ENCODE measurements around the gene KRTAP10-6.

KRTAP10-6 gene

DNA sequence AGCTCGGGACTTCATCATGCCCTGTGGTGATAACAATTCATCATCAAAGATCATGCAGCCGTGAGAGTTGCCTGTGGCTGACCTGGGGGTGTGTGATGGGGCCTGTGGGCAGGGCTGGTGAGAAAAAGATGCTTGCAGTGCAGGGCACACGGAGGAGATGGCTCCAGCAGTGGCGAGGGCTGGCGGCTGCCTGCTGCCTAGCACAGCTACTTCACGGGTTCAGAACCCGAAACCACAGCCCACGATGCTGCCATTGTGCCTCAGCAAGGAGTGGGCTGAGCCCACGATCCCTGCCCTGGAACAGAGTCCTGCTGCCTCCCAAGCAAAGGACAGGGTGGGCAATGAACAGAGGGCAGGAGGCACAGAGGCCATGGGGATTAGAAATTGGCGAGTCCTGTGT, 34.0 kb upstream of the KRTAP10-6 start:
- Mint-ChIP-seq H3K4me3 (no peak overlapping the region), H3K27me3 (no peaks in the 10 kb centered on the region), H3K9me3 (peaks cover 40 to 58% of the 10 kb centered on the region in 2 donors), H3K27ac (no peak overlapping the region), H3K4me1 (peaks cover 44% of the 10 kb centered on the region)
- ATAC-seq, result no peak
- DNase-seq, result no peak

DNA sequence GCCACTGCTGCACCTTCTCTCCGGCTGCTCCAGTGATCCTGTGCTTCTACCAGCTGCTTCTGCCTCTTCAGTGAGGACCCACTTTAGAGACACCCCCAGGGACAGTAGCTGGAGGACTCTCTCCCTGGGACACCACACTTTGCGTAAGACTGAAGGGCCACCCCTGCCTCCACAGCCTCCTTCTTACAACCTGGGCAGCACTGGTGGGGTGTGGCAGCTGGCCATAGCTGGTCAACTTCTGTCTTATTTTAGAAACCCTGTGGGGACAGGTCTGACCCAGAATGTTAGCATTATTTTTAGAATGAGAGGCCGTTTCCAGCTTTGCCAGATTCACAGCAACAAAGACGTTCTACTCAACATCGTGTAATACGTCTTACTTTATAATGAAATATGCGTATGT, 33.5 kb upstream of the KRTAP10-6 start:
- ATAC-seq, result no peak
- peaks cover 42% of the 10 kb centered on the region for H3K4me1 Mint-ChIP-seq

DNA sequence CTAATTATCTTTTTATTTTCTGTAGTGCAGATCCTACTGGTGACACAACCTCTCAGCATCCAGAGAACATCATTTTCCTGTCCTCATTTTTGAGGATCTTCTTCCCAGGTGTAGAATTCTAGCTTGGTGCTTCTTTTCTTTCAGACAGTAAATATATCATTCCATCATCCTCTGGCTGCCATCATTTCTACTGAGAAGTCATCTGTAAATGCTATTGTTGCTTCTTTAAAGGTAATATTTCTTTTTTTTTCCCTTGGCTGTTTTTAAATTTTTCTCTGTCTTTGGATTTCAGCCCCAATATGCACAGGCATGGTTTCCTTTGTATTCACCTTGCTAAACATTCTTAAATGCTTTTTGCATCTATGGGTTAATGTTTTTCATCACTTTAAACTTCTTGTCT, 31.3 kb upstream of the KRTAP10-6 start:
- peaks cover 46 to 63% of the 10 kb centered on the region in 2 donors for H3K9me3 Mint-ChIP-seq

More for the DNA sequence above, 33.5 kb upstream of the KRTAP10-6 start:
- Mint-ChIP-seq H3K9me3 (peaks cover 36 to 56% of the 10 kb centered on the region in 2 donors), H3K4me3 (no peak overlapping the region), H3K27ac (no peak overlapping the region), H3K27me3 (no peaks in the 10 kb centered on the region)
- no peak for DNase-seq

DNA sequence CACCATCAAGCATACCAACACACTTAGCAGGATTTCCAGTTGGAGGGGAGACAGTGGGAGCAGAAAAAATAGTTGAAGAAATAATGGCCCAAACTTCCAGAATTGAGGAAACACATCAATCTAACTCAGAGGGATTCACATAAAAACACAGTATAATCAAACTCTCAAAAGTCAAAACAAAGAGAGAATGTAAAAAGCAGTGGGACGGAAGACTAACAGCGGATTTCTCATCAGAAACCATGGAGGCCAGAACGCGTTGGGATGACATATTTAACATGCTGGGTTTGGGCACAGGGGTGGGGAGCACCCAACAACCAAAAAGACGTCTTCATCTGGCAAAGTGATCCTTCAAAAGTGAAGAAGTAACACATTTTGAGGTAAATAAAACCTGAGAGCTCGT, 27.6 kb upstream of the KRTAP10-6 start:
- no peak for DNase-seq
- Mint-ChIP-seq H3K9me3 (peaks cover 46 to 67% of the 10 kb centered on the region in 2 donors), H3K4me3 (no peak overlapping the region), H3K4me1 (peaks cover 39% of the 10 kb centered on the region), H3K27me3 (no peaks in the 10 kb centered on the region), H3K27ac (no peak overlapping the region)
- ATAC-seq, result no peak

More for the DNA sequence above, 31.3 kb upstream of the KRTAP10-6 start:
- Mint-ChIP-seq H3K27ac (no peak overlapping the region), H3K4me3 (no peak overlapping the region), H3K27me3 (no peaks in the 10 kb centered on the region), H3K4me1 (peaks cover 34% of the 10 kb centered on the region)
- DNase-seq (no peak), ATAC-seq (no peak)

DNA sequence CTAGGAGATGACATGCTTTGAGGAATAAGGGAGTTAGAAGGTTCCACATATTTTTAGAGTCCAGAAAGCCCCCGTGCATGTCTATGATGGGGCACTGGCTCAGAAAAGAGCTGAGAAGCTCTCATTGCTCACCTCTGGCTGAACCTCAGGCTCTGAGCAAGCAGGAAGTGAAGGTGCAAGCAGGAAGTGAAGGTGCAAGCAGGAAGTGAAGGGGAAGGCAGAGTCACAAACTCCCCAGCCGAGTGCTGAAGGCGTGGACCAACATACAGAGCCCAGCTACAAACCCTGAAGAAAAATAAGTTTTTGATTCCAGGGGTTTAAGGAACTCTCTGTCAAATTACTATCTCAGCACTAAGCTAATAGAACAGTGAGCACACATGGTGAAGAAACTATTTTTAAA, 26.6 kb upstream of the KRTAP10-6 start:
- peaks cover 38 to 57% of the 10 kb centered on the region in 2 donors for H3K9me3 Mint-ChIP-seq
- peak overlapping the region; percentile 56 to 63 for H3K4me3 Mint-ChIP-seq
- peak overlapping the region; percentile 71 to 95 for H3K27ac Mint-ChIP-seq
- no peaks in the 10 kb centered on the region for H3K27me3 Mint-ChIP-seq
- H3K4me1 Mint-ChIP-seq, result peaks cover 39% of the 10 kb centered on the region
- DNase-seq (peak; percentile 24 to 56), ATAC-seq (peak; percentile 94)

DNA sequence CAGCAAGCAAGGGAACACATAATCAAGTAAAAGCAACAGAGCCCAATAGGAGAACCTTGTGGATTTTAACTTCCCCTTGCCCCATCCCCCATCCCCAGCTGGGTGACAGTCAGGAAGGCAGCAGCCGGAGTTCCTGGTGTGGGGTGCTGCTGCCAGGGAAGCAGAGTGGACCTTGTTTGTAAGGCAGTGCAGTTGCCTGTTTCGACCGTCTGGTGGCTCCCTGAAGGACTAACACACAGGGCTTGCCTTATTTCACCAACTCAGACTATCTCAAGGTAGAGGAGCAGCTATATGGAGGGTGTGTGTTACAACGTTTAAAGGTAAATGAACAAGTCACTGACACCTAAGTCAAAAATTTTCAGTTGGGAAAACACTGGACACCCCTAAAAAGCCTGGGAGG, 26.2 kb upstream of the KRTAP10-6 start:
- ATAC-seq (peak; percentile 59), DNase-seq (no peak)
- Mint-ChIP-seq H3K4me1 (peaks cover 39% of the 10 kb centered on the region), H3K27ac (peak overlapping the region in 1 of 2 donors; percentile 95), H3K4me3 (peak overlapping the region; percentile 56 to 63), H3K9me3 (peaks cover 34 to 53% of the 10 kb centered on the region in 2 donors), H3K27me3 (no peaks in the 10 kb centered on the region)

DNA sequence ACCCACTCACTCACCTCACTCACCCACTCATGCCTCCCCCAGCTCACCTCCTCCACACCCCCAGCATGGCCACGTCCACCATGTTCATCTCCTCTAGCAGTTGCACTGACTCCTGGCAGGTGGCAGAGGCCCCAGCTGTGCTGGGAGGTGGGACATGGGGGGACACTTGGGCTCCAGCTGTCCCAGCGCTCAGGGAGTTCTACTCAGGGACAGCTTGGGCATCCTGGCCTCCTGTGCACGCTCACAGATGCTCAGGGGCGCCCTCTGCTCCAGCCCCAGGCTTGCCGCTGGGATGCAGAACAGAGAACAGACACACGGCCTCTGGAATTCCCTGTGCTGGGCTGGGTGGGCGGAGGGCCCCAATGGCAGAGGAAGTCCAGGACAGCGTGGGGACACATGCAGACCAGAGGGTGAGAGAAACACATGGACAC, 24.8 kb upstream of the KRTAP10-6 start:
- Mint-ChIP-seq H3K27me3 (no peaks in the 10 kb centered on the region), H3K4me3 (no peak overlapping the region), H3K4me1 (peaks cover 39% of the 10 kb centered on the region), H3K27ac (no peak overlapping the region), H3K9me3 (peaks cover 22 to 45% of the 10 kb centered on the region in 2 donors)
- ATAC-seq (no peak), DNase-seq (no peak)

DNA sequence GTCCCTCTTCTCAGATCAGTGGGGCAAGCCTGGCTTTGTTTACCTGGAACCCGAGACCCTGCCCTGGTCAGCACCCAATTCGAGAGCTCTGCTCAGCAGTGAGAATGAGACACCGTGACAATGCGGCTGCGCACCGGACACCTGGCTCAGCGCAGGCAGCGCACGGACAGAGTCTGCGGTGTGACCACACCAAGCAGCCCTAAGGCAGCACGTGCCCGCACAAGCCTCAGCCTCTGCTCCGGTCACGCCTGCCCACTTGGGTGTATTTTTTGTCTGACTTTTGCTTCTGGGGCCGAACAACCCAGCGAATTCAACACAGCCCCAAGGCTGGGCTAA, 24.3 kb upstream of the KRTAP10-6 start:
- peaks cover 39% of the 10 kb centered on the region for H3K4me1 Mint-ChIP-seq
- ATAC-seq (no peak), DNase-seq (no peak)
- H3K27me3 Mint-ChIP-seq, result no peaks in the 10 kb centered on the region
- H3K27ac Mint-ChIP-seq, result peak overlapping the region in 1 of 2 donors; percentile 50
- peaks cover 22 to 45% of the 10 kb centered on the region in 2 donors for H3K9me3 Mint-ChIP-seq
- H3K4me3 Mint-ChIP-seq, result no peak overlapping the region

DNA sequence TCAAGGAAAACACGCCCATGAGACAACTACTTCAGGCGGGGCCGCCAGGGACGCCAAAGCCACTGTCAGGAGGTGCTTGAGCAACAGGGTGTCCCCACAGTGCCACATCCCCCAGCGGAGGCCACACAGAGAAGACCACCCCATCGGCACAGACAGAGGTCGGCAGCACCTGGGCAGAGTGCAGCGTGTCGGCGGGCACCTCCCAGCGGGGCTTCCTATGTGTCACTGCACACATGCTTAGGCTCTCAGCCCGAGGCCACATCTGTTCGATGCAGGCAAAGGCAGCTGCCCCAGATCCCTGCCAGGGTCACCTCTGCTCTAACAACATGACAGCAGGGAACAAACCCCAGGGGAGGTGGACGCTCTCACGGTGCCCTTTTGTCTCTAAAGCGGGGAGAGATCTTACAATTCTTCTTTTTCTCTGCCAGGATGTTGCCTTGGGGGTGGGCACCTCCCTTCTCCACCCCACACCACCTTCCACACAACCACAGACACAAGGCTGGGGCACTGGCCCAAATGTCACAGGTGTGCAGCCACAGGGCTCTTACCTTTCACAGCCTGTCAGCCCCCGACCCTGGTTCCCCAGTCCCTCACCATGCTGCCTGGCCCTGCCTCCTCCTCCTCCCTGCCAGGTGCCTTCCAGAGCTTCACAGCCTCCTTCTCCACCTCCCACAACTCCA, 23.7 kb upstream of the KRTAP10-6 start:
- DNase-seq (no peak), ATAC-seq (peak; percentile 10)
- H3K27ac Mint-ChIP-seq, result peak overlapping the region in 1 of 2 donors; percentile 50
- H3K4me1 Mint-ChIP-seq, result peaks cover 39% of the 10 kb centered on the region
- H3K9me3 Mint-ChIP-seq, result peaks cover 27 to 48% of the 10 kb centered on the region in 2 donors
- H3K4me3 Mint-ChIP-seq, result no peak overlapping the region
- H3K27me3 Mint-ChIP-seq, result no peaks in the 10 kb centered on the region

DNA sequence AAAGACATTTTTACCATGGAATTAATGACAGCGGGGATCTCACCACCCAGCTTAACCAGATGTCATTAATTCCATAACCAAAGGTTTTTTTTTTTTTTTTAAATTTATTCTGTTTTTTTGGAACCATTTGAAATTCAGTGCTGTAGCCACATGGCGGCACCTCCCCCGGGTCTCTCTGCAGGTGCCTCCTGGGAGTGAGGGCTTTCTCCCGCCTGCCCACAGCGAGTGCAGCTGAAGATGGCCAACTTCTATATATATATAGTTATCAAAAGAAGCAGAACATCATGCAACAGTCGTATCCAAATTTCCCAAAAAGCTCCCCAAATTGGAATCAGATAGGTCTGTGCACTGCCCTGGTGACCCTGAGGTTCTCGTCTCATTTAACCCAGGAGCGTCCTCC, 23.2 kb upstream of the KRTAP10-6 start:
- ATAC-seq (no peak), DNase-seq (no peak)
- Mint-ChIP-seq H3K9me3 (peaks cover 26 to 48% of the 10 kb centered on the region in 2 donors), H3K4me3 (no peak overlapping the region), H3K4me1 (peaks cover 39% of the 10 kb centered on the region), H3K27ac (no peak overlapping the region), H3K27me3 (no peaks in the 10 kb centered on the region)

DNA sequence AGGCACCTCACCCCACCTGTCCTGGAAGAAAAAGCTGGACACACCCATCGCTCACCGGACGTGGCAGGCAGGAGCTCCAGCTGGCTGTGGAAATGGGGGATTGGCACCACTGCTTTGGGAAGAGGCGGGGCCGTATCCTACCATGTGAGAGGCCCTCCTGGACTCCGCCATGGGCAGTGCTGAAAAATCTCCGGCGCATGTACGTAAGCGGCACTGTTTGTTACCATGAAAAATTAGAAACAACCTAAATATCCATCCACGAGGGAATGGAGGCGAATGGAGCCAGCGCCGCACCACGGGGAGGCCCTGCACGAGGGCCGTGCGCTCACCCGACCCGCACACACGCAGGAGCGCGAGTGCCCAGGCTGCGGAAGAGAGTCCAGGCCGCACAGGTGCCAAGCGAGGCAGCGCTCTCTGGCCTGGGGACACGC, 22.7 kb upstream of the KRTAP10-6 start:
- no peak overlapping the region for H3K4me3 Mint-ChIP-seq
- H3K27me3 Mint-ChIP-seq, result no peaks in the 10 kb centered on the region
- DNase-seq, result no peak
- H3K27ac Mint-ChIP-seq, result no peak overlapping the region
- peaks cover 24 to 48% of the 10 kb centered on the region in 2 donors for H3K9me3 Mint-ChIP-seq
- peaks cover 39% of the 10 kb centered on the region for H3K4me1 Mint-ChIP-seq
- no peak for ATAC-seq

DNA sequence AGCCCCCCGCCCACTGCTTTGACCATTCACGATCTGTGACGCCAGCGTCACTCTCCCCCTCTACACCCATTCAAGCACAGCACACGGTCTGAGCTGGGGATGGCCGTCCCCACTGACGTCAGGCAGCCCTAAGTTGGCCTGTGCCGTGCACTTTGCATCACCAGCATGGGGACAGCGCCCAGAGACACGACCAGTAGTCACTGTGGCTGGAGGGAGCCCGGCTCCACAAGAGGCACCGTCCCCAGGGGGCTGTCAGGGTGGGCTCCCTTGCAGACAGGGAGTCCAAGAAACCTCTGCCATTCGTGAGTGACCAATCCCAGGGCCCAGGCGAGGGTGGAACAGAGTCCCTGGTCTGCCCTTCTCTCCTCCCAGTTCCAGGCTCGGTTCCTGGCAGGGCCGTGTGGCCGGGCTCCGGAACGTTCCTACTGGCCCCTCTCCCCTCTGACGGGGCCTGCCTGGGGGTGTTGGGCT, 21.9 kb upstream of the KRTAP10-6 start:
- Mint-ChIP-seq H3K4me3 (no peak overlapping the region), H3K27me3 (no peaks in the 10 kb centered on the region), H3K9me3 (peaks cover 24 to 48% of the 10 kb centered on the region in 2 donors), H3K27ac (peak overlapping the region in 1 of 2 donors; percentile 67), H3K4me1 (peaks cover 34% of the 10 kb centered on the region)
- DNase-seq (no peak), ATAC-seq (no peak)

DNA sequence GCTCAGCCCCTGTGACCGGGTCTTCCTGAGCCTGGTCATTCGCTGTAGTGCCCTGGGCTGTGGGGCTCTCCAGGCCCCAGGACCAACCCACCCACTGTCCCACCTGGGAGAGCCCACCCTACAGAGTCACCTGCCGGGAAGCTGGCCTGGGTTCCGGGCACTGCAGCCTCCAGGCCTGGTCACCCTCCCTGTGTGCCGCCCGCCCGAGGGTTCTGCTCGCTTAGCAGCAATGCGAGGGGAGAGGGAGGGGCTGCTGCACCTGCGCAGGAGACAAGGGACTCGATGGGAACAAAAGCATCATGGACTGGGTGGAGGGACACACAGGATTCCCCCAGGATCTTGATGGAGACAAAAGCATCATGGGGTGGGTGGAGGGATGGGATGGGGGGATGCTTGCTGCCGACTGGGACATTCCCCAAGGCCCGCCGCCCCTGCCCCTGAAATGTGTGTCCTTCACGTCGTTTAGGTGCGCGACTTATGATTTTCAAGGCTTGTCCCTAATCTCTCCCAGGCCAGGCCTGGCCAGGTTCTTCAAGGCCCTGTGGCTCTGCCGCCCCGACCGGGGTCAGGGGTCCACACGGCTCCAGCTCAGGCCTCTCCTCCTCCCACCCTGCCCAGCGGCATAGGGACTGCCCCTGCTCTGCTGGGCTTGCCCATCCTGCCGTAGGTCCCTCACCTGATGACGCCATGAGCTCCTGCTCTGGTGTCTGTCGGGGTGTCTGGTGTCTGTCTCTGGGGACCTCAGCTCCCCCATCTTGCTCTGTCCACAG, 21.3 kb upstream of the KRTAP10-6 start:
- peaks cover 28% of the 10 kb centered on the region for H3K4me1 Mint-ChIP-seq
- ATAC-seq (no peak), DNase-seq (no peak)
- H3K9me3 Mint-ChIP-seq, result peaks cover 23 to 48% of the 10 kb centered on the region in 2 donors
- no peaks in the 10 kb centered on the region for H3K27me3 Mint-ChIP-seq
- H3K27ac Mint-ChIP-seq, result no peak overlapping the region
- H3K4me3 Mint-ChIP-seq, result no peak overlapping the region

DNA sequence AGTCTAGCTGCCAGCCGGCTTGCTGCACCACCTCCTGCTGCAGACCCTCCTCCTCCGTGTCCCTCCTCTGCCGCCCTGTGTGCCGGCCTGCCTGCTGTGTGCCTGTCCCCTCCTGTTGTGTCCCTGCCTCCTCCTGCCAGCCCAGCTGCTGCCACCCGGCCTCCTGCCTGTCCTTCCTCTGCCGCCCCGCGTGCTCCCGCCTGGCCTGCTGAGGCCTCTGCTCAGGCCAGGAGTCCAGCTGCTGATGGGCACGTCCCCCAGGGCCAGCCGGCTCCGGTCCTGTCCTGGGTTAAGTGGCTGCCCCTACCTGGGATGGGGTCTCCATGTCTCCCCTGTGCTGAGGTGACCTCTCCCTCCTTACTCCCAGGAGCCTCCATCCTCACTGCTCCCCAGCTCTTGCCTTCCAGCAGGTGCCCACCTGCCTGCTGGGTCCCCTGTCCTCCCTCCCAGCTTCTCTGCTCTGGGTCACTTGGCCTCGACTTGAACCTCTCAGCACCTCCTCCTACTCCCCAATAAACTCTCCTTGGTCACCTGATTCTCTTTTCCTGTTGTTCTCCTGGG, 20.4 kb upstream of the KRTAP10-6 start:
- Mint-ChIP-seq H3K4me1 (peaks cover 21% of the 10 kb centered on the region), H3K9me3 (peaks cover 23 to 41% of the 10 kb centered on the region in 2 donors), H3K27me3 (no peaks in the 10 kb centered on the region), H3K4me3 (no peak overlapping the region), H3K27ac (no peak overlapping the region)
- DNase-seq (no peak), ATAC-seq (no peak)

DNA sequence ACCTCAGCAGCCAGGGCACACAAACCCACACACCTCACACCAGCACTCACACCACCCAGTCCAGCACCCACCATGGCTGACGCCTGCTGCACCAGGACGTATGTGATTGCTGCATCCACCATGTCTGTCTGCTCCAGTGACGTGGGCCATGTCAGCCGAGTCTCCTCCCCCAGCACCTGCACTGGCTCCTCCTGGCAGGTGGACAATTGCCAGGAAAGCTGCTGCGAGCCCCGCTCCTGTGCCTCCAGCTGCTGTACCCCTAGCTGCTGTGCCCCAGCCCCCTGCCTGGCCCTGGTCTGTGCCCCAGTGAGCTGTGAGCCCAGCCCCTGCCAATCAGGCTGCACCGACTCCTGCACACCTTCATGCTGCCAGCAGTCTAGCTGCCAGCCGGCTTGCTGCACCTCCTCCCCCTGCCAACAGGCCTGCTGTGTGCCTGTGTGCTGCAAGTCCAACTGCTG, 19.8 kb upstream of the KRTAP10-6 start, which contains the start of gene KRTAP10-8:
Gene KRTAP10-8 (plus strand): TSS at position 51 of the 458 bp plus-strand sequence. CDS start 22 bp downstream, at position 73.
- peak within 1 kb of the TSS in 1 of 2 donors; percentile 75 for H3K27ac Mint-ChIP-seq
- no peak within 1 kb of the TSS for H3K4me3 Mint-ChIP-seq
- peaks cover 16% of the 10 kb centered on the region for H3K4me1 Mint-ChIP-seq
- H3K27me3 Mint-ChIP-seq, result no peaks in the 10 kb centered on the region
- DNase-seq (no peak), ATAC-seq (no peak)
- peaks cover 23 to 41% of the 10 kb centered on the region in 2 donors for H3K9me3 Mint-ChIP-seq
